ENCODE results near the gene PHKB.
A peak's percentile ranks its signal among the peaks of the same experiment; 100 is the strongest.

PHKB gene

GRCh38 chr16:47599512-47599911 is 138.4 kb downstream of the PHKB start:
- Mint-ChIP-seq H3K27ac (no peak overlapping the region), H3K27me3 (no peaks in the 10 kb centered on the region), H3K4me3 (no peak overlapping the region), H3K9me3 (no peaks in the 10 kb centered on the region), H3K4me1 (no peaks in the 10 kb centered on the region)
- DNase-seq (no peak), ATAC-seq (no peak)

- Mint-ChIP-seq H3K27ac (no peak overlapping the region), H3K4me3 (no peak overlapping the region), H3K27me3 (no peaks in the 10 kb centered on the region), H3K4me1 (no peaks in the 10 kb centered on the region), H3K9me3 (no peaks in the 10 kb centered on the region)
- DNase-seq, result no peak
- no peak for ATAC-seq
Measured at GRCh38 chr16:47600376-47600775, 139.2 kb downstream of the PHKB start.

- no peak overlapping the region for H3K27ac Mint-ChIP-seq
- H3K4me1 Mint-ChIP-seq, result no peaks in the 10 kb centered on the region
- no peak for DNase-seq
- ATAC-seq, result no peak
- H3K9me3 Mint-ChIP-seq, result peaks cover 7 to 12% of the 10 kb centered on the region in 2 donors
- H3K27me3 Mint-ChIP-seq, result no peaks in the 10 kb centered on the region
- no peak overlapping the region for H3K4me3 Mint-ChIP-seq
Measured at GRCh38 chr16:47604306-47604705, 143.2 kb downstream of the PHKB start.

GRCh38 chr16:47611042-47611441 is 149.9 kb downstream of the PHKB start:
- Mint-ChIP-seq H3K27ac (peak overlapping the region in 1 of 2 donors; percentile 52), H3K4me3 (no peak overlapping the region), H3K27me3 (no peaks in the 10 kb centered on the region), H3K4me1 (no peaks in the 10 kb centered on the region), H3K9me3 (peaks cover 7 to 12% of the 10 kb centered on the region in 2 donors)
- no peak for DNase-seq
- ATAC-seq, result no peak

GRCh38 chr16:47611848-47612493 is 150.8 kb downstream of the PHKB start:
- Mint-ChIP-seq H3K4me3 (no peak overlapping the region), H3K27me3 (no peaks in the 10 kb centered on the region), H3K27ac (no peak overlapping the region), H3K9me3 (peaks cover 6 to 11% of the 10 kb centered on the region in 2 donors), H3K4me1 (no peaks in the 10 kb centered on the region)
- ATAC-seq (no peak), DNase-seq (no peak)

GRCh38 chr16:47612711-47613110 is 151.6 kb downstream of the PHKB start:
- ATAC-seq (no peak), DNase-seq (no peak)
- no peaks in the 10 kb centered on the region for H3K27me3 Mint-ChIP-seq
- no peaks in the 10 kb centered on the region for H3K4me1 Mint-ChIP-seq
- peaks cover 0 to 7% of the 10 kb centered on the region in 2 donors for H3K9me3 Mint-ChIP-seq
- no peak overlapping the region for H3K27ac Mint-ChIP-seq
- no peak overlapping the region for H3K4me3 Mint-ChIP-seq

- H3K27me3 Mint-ChIP-seq, result no peaks in the 10 kb centered on the region
- ATAC-seq (no peak), DNase-seq (no peak)
- H3K27ac Mint-ChIP-seq, result no peak overlapping the region
- H3K4me3 Mint-ChIP-seq, result no peak overlapping the region
- no peaks in the 10 kb centered on the region for H3K4me1 Mint-ChIP-seq
- peaks cover 0 to 7% of the 10 kb centered on the region in 2 donors for H3K9me3 Mint-ChIP-seq
Measured at GRCh38 chr16:47613251-47613650, 152.1 kb downstream of the PHKB start.

GRCh38 chr16:47617732-47618131 is 156.6 kb downstream of the PHKB start:
- no peaks in the 10 kb centered on the region for H3K9me3 Mint-ChIP-seq
- ATAC-seq (no peak), DNase-seq (no peak)
- no peaks in the 10 kb centered on the region for H3K4me1 Mint-ChIP-seq
- H3K27ac Mint-ChIP-seq, result no peak overlapping the region
- no peak overlapping the region for H3K4me3 Mint-ChIP-seq
- no peaks in the 10 kb centered on the region for H3K27me3 Mint-ChIP-seq

GRCh38 chr16:47622451-47623176 is 161.5 kb downstream of the PHKB start:
- H3K4me1 Mint-ChIP-seq, result no peaks in the 10 kb centered on the region

GRCh38 chr16:47624563-47624962 is 163.4 kb downstream of the PHKB start:
- Mint-ChIP-seq H3K4me1 (no peaks in the 10 kb centered on the region), H3K9me3 (peaks cover 7 to 10% of the 10 kb centered on the region in 2 donors)
- no peak for ATAC-seq

More at GRCh38 chr16:47622451-47623176, 161.5 kb downstream of the PHKB start:
- peaks cover 7 to 10% of the 10 kb centered on the region in 2 donors for H3K9me3 Mint-ChIP-seq
- no peak overlapping the region for H3K4me3 Mint-ChIP-seq
- DNase-seq (no peak), ATAC-seq (no peak)
- H3K27ac Mint-ChIP-seq, result no peak overlapping the region
- H3K27me3 Mint-ChIP-seq, result no peaks in the 10 kb centered on the region

GRCh38 chr16:47625115-47625567 is 164.0 kb downstream of the PHKB start:
- Mint-ChIP-seq H3K27me3 (no peaks in the 10 kb centered on the region), H3K9me3 (peaks cover 7 to 10% of the 10 kb centered on the region in 2 donors), H3K27ac (no peak overlapping the region), H3K4me3 (no peak overlapping the region), H3K4me1 (no peaks in the 10 kb centered on the region)
- ATAC-seq (no peak), DNase-seq (no peak)

More at GRCh38 chr16:47624563-47624962, 163.4 kb downstream of the PHKB start:
- Mint-ChIP-seq H3K27ac (no peak overlapping the region), H3K4me3 (no peak overlapping the region), H3K27me3 (no peaks in the 10 kb centered on the region)
- DNase-seq, result no peak

- ATAC-seq (no peak), DNase-seq (no peak)
- Mint-ChIP-seq H3K4me3 (no peak overlapping the region), H3K27ac (no peak overlapping the region), H3K27me3 (no peaks in the 10 kb centered on the region), H3K9me3 (peaks cover 7 to 15% of the 10 kb centered on the region in 2 donors), H3K4me1 (no peaks in the 10 kb centered on the region)
Measured at GRCh38 chr16:47626246-47626645, 165.1 kb downstream of the PHKB start.

- Mint-ChIP-seq H3K9me3 (peaks cover 7 to 15% of the 10 kb centered on the region in 2 donors), H3K4me1 (no peaks in the 10 kb centered on the region), H3K27me3 (no peaks in the 10 kb centered on the region), H3K27ac (peak overlapping the region; percentile 8 to 38), H3K4me3 (no peak overlapping the region)
- ATAC-seq (no peak), DNase-seq (no peak)
Measured at GRCh38 chr16:47627085-47627639, 166.0 kb downstream of the PHKB start.

GRCh38 chr16:47627721-47628120 is 166.6 kb downstream of the PHKB start:
- Mint-ChIP-seq H3K9me3 (peaks cover 7 to 15% of the 10 kb centered on the region in 2 donors), H3K27me3 (no peaks in the 10 kb centered on the region), H3K4me3 (no peak overlapping the region), H3K4me1 (no peaks in the 10 kb centered on the region), H3K27ac (no peak overlapping the region)
- DNase-seq (no peak), ATAC-seq (no peak)

GRCh38 chr16:47631131-47631530 is 170.0 kb downstream of the PHKB start:
- Mint-ChIP-seq H3K27ac (no peak overlapping the region), H3K4me3 (no peak overlapping the region), H3K9me3 (peaks cover 7 to 11% of the 10 kb centered on the region in 2 donors), H3K4me1 (no peaks in the 10 kb centered on the region), H3K27me3 (no peaks in the 10 kb centered on the region)
- DNase-seq (no peak), ATAC-seq (no peak)

- Mint-ChIP-seq H3K27ac (no peak overlapping the region), H3K27me3 (no peaks in the 10 kb centered on the region), H3K4me1 (no peaks in the 10 kb centered on the region), H3K9me3 (peaks cover 0 to 5% of the 10 kb centered on the region in 2 donors), H3K4me3 (no peak overlapping the region)
- ATAC-seq (no peak), DNase-seq (no peak)
Measured at GRCh38 chr16:47634126-47634525, 173.0 kb downstream of the PHKB start.
